Erythroblast (primary cell): ENCODE measurements around the gene ANO1.

Source experiments
- DNase-seq, 2 experiments: peaks; one replicate each; lab custom pipeline; 2025; lab: John Stamatoyannopoulos, UW
- GATA1 ChIP-seq: IDR thresholded peaks from 2 replicates; pipeline ENCODE4 v1.6.1; 2011; ENCODE audit warnings: low read depth, mild to moderate bottlenecking, control low read depth, low read length, moderate library complexity
- POLR2A ChIP-seq: IDR thresholded peaks from 2 replicates; pipeline ENCODE4 v1.6.1; 2011; ENCODE audit warnings: mild to moderate bottlenecking, low read length

Gene ANO1

GRCh38 chr11:70111269-70112016, 33.3 kb downstream of the ANO1 start:
- TF ChIP-seq POLR2A: no peak
- TF ChIP-seq GATA1: no peak
- no peak for DNase-seq

DNA sequence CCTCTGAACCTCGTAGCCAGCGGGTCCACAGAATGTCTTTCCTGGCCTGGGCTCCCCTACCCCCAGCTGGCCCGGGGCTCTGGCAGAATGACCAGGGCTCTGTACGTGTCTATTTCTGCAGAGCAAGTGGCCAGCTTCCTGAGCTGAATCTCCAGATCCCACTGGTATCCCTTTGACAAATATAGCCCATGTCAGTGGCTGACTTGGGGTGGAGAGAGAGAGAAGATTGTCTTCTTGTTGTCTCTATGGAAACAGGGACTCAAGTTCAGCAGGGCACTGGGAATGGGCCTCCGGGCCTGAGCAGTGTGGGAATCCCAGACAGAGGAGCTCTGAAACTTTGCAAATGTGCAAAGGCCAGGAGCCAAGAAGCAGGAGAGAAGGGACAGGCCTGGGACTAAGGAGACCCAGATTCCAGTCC, 33.9 kb downstream of the ANO1 start:
- TF ChIP-seq GATA1 (no peak), POLR2A (no peak)

GRCh38 chr11:70113801-70114200, 35.7 kb downstream of the ANO1 start:
- no peak for TF ChIP-seq POLR2A
- TF ChIP-seq GATA1: no peak

More for the DNA sequence above, 33.9 kb downstream of the ANO1 start:
- no peak for DNase-seq

GRCh38 chr11:70115778-70116177, 37.7 kb downstream of the ANO1 start:
- no peak for DNase-seq
- TF ChIP-seq GATA1 (no peak), POLR2A (no peak)

More at GRCh38 chr11:70113801-70114200, 35.7 kb downstream of the ANO1 start:
- no peak for DNase-seq

- TF ChIP-seq POLR2A (no peak), GATA1 (no peak)
- no peak for DNase-seq
Measured at GRCh38 chr11:70116386-70117065, 38.4 kb downstream of the ANO1 start.

DNA sequence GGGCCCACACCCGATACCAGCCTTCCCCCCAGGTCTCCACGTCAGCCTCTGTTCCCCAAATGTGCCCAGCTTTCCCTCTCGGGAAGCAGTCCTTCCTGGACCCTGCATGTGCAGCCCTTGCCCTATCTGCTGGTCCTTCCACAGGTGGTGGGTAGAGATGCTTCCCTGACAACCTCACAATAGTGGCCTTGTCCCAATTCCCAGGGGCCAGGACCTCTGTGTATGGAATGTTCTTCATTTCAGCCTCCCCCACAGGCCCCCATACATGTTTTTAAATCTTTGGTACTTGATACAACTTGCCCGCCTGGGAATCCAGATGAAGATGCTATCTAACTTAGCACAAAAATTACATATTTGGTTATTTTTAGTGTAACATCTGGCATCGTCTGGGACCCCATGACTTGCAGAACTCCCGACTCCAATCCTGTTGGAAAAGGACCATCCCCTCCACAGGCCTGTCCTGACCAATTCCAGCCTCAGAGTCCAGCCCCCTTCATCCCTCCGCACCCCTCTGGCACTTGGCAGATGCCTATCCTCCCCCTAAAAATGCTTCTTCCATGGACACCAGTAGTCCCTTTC, 39.5 kb downstream of the ANO1 start:
- TF ChIP-seq GATA1: no peak
- no peak for TF ChIP-seq POLR2A
- DNase-seq: no peak

DNA sequence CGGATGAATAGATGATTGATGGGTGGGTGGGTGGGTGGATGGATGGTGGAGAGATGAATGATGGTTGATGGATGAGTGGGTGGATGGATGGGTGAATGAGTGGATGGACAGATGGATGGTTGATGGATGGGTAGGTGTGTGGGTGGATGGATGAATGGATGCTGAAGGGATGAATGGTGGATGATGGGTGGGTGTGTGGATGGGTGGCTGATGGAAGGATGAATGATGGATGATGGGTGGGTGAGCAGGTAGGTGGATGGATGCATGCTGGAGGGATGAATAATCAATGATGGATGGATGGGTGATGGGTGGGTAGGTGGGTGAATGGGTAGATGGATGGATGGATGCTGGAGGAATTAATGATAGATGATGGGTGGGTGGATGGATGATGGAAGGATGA, 40.5 kb downstream of the ANO1 start:
- no peak for DNase-seq
- TF ChIP-seq POLR2A: no peak
- no peak for TF ChIP-seq GATA1

GRCh38 chr11:70119502-70119901, 41.4 kb downstream of the ANO1 start:
- TF ChIP-seq GATA1 (no peak), POLR2A (no peak)
- DNase-seq: no peak

DNA sequence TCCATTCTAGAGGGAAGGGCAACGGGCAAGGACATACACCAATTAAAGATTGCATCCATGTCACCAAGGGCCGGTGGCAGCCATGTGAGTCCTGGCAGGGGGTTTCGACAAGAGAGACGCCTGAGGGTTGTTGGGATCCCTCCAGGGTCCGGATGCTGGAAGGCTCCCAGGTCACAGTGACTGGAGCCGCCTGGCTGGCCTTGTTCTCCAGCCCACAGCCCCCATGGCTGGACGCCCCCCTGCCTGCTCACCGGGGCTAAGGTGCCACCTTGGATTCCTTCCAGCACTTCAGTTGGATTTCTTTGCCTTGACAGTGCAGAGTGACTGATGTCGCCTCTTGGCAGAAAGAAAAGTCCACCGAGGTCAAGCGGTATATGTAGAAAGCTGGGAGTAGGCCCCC, 42.6 kb downstream of the ANO1 start:
- no peak for TF ChIP-seq GATA1
- no peak for TF ChIP-seq POLR2A
- no peak for DNase-seq

GRCh38 chr11:70122490-70123198, 44.5 kb downstream of the ANO1 start:
- DNase-seq: no peak
- TF ChIP-seq POLR2A: no peak
- no peak for TF ChIP-seq GATA1

DNA sequence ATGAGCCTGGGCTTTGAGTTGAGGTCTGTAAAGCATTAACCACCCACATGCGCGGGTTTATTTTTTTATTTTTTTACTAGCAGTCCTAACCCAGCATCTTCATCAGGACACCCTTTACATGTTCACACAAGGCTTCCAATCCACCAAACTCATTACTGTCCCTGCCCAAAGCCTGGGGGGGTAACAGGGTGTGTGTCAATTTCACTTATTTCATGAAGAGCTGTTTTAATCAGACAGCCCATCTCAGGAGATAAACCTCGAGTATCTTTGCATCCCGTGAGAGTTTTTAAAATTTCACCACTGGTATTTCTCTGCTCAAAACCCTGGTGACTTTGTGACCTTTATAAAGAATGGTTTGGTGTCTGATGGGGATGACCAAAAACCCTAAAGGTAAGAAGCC, 45.6 kb downstream of the ANO1 start:
- TF ChIP-seq POLR2A: no peak
- no peak for TF ChIP-seq GATA1
- DNase-seq: no peak

- no peak for DNase-seq
- TF ChIP-seq GATA1: no peak
- TF ChIP-seq POLR2A: no peak
Measured at GRCh38 chr11:70124321-70125000, 46.3 kb downstream of the ANO1 start.

GRCh38 chr11:70126494-70126893, 48.4 kb downstream of the ANO1 start:
- TF ChIP-seq POLR2A: no peak
- TF ChIP-seq GATA1: no peak
- DNase-seq: no peak
